HuH-7.5 (cell line): ENCODE measurements around the gene RPL27A.

Source experiments
- DNase-seq: peaks from one replicate; pipeline ENCODE4 v3.0.0; 2011; ENCODE audit warnings: low spot score

The RPL27A gene

DNA sequence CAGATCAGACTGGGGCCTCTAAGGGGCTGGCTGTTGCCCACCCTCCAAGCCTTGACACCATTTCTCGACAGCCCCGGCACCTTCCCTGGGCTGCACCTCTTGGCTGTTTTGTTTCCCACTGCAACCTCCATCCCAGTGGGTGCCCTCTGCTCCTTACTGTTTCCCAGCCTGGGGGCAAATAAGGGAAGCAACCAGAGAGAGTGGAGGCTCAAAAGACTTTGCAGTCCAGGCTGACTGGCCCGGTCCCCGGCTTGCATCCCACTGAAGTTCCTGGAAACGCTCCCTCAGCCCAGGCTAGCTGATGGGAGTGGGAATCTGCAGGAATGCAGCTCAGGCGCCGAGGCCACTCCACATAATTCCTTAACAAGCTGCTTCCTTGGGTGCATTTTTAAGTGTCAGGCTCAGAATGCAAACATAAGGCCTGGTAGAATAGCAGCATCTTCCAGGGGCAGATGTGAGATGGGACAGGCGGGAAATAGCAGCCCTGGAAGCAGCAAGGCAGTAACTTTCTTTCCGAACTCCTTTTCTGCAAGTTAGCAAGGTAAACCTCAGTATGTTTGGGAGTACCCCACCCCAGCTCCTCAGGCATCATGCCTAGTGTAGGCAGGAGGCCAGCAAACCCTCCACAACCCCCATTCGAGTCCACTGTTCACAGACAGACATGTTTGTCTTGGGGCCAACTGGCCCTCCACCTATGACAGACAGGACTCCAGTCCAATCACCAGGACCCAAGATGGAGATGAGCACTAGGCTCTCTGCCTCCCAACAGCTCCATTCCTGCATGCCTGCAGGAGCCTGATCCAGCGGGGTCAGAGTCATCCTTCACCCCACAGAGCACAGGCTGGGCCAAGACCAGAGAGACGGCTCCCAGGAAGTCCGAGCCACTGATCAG is 39.3 kb downstream of the RPL27A start:
- DNase-seq = no peak

DNA sequence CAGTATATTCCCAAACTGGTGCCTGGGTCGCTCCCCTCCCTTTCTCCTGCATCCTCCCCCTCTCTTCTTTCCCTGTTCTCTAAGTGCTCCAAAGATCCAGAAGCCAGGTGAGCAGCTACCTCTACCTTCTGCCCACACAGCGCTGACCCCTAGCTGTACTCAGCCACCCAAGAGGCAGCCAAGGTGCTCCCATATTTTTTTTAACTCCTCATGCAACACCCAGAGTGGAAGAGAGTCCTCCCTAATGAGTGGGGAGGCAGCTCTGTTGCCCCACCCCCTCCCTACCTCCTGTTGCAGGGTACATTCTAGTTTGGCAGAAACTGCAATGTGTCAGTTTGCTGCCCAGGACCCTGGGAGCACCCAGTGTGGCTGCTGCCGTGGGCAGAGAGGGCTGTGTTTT is 40.2 kb downstream of the RPL27A start:
- no peak for DNase-seq

DNA sequence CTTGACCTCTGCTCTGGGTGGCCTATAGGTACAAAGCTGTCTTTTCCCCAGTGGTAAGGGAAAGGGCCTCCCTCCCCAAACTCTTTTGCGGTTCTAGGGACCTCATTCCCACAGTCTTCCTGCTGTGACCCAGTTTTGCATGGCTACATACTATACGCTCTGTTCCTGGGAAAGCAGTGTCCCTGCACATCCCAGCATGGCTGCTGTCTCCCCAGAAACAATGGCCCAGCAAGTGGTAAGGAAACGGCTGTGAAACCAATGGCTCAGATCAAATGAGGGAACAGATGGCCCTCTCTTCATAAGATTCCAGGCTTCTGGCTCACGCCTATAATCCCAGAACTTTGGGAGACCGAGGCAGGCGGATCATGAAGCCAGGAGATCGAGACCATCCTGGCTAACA is 41.1 kb downstream of the RPL27A start:
- DNase-seq = no peak

DNA sequence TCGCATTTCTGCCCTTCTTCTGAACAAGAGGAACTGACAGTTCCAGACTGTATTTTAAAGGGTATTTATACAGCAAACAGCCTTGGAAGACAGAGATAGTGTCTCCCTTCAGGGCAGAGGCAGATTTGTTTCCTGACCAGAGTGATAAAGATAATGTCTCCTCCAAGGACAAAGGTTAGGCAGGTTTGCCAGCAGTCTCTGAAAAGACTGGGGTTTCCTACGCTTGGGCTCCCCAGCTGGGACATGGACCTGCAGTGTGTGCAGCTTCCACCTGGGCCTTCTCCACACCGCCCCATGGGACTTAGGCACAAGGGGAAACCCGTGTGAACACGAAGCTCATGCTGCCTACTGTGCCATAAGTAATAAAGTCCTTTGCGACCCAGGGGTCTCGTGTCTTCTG is 42.1 kb downstream of the RPL27A start:
- no peak for DNase-seq

DNA sequence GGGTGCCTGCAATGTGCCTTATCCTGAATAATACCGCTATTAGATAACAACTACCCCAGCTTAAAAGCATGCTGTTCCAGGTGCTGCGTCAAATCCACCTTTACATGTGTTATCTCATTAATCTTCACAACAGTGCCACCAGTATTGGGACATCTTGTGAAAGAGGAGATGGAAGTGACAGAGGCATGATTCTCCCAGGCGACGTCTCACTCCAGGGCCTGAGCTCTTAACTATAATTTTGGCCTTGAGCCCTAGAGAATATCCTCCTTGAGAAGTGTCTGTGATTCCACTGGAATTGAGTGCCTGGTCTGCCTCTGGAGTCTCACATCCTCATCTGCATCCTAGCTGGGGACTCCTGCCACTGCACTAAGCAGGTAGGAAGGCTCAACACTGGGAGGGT is 43.8 kb downstream of the RPL27A start:
- no peak for DNase-seq

DNA sequence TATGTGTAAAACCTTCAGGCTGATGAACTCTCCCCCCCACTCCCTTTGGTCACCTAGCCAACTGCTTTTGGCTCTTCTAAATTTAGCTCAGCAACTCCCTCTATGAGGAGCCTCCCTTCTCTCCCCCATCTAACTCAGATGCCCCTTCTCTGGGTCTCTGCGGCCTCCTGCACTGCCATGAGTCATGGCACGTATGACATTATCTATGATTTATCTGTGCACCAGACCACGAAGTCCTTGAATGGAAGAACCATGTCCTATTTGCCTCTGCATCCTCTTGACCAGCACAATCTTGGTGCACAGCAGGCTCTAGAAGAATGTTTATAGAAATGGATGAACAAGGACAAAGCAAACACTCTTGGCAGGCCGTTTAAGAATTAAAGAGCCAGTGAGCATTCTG is 46.0 kb downstream of the RPL27A start:
- no peak for DNase-seq

DNA sequence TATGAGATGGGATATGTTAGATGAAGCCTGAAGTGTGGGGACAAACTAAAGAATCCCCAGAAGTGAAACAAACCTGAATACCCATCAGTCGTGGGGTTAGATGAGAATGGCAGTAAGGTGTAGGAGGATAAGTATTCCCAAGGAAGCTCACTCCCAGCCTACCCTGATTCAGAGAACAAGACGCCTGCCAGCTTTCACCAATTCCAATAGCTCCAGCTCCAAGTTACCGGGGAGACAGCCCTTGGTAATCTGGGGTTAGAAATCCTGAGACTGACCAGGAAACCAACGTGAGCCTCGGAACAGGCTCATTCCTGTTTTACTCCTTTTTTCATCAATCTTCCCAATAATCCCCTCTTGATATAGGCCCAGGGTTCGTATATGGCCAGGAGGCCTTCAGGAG is 46.5 kb downstream of the RPL27A start:
- DNase-seq = no peak

DNA sequence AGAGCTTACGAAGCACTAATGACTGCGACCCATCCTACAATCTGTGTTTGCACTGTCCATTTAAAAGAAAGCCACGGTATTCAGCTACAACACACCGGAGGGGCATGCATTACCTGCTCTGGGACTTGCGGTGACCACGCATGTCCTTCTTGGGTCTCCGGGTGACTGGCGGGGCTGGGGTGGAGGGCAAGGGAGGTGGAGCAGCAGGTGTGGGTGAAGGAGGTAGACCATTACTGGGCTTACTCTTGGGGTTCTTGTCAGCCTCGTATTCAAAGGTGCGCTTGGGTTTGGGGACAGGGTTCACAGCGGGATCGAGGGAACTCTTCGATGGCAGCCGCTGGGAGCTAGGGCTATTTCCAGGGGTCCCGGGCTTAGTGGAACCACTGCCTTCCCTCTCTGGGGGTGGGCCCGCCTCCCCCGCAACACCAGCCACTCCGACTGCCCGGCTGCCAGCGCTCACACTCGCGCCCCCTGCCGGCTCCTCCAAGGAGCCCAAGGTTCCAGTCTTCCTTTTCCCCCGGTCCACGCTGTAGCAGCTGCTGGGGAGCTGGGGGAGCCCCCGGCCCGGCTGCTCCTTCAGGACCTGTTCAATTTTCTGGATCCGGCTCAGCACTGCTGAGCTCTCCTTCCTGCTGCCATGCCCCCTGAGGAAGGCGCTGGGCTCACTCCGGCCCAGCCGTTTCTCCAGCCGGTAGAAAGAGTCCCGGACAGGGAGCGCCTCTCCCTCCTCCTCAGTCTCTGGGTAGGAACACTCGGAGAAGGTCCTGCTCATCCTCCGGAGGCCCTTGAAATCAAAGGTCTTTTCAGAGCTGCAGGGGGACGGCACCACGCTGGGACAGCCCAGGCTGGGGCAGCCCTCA is 47.5 kb downstream of the RPL27A start:
- DNase-seq = no peak

DNA sequence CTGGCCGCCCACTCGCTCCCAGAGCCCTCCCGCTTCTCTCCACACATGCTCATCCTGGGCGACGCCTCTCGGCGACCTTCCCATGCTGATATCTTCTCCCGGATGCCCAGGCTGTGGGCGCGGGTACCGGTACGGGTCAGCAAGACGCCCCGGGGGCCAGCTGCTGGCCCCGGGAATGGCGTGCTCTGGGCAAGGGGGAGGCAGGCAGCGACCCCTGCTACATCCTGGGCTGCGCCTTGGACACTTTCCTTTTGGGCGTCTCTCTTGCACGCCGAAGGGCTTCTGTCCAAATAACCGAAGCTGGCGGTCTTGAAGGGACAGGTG is 48.1 kb downstream of the RPL27A start:
- no peak for DNase-seq

DNA sequence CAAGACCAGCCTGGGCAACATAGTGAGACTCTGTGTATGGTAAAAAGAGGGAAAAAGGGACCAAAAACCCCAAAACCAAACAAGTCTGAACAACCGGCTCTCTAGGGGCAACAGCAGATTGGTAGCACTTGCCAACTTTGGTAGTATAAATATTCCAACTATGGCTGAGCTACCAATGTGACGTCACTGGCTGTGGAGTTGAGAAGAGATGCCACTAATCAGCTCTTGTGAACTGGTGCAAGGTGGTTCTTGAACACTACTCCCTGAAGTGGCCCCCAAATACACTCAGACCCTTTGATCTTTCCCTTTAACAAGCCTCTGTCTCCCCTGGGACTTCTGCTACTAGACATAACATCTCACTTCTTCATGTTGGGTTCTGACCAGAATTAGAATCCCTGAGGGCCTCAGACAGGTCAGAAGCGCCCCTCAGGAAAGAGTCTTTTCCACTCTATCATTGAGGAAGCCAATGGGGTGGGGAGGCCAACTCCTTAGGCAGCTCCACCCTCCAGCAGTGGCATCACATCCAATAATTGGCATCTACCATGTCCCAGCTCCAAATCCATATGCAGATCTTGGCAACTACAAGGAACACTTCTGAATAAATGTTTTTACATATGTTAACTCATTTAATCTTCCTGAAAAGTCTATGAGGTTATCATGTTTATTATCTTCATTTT is 49.2 kb downstream of the RPL27A start:
- no peak for DNase-seq

DNA sequence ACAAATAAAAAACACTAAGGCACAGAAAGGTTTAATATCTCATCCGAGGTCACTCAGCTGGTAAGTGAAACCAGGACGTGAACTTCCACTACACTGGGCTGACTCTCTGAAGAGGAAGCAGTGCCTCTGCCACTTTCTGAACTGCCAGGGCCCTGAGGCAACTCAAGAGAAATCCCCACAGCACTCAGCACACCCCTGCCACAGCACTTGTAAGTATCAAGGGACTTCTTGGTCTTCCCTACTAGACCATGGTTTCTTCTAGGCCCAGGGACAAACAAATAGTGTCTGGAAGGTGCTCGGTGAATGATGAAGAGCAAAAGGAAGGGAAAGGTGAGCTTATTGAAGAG is 49.7 kb downstream of the RPL27A start:
- no peak for DNase-seq

DNA sequence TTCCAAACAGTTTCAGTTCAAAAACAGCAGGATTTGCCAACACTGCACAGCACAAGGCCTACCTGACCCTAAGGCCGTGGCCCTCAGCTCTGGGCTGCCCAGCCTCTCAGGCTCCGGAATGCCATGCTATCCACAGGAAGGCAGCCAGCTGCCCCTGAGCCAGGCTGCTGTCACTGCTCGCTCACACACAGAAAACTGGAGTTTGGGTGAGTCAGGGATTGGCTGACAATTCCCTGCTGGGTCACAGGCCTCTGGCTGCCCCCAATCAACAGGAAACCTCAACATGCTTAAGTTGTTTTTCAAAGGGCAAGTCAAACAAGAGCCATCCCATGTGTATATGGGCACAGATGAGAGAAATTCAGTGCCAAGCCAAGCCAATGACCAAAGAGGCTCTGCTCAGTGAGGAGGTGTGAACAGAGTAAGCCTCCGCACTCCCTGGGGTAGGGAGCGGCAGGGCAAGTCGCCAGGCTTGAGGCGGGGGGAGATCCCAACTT is 50.2 kb downstream of the RPL27A start:
- DNase-seq = no peak

DNA sequence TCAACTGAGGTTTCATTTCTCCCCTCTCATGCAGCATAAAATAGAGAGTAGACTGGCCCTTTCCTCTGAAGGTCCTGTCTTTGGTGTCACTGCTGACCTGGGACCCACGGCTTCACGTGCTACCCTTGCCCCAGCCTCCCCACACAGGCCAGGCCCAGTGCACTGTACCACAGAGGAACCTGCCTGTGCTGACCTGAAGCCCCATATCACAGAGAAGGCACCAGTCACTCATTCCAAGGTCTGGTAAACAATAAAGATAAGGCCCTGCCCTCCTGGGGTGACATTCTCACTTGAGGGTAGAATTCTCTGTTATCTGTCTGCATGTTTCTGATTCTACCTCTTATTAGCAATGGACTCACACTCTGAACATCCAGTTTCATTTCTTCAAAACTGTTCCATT is 51.3 kb downstream of the RPL27A start:
- peak; percentile 37 for DNase-seq

DNA sequence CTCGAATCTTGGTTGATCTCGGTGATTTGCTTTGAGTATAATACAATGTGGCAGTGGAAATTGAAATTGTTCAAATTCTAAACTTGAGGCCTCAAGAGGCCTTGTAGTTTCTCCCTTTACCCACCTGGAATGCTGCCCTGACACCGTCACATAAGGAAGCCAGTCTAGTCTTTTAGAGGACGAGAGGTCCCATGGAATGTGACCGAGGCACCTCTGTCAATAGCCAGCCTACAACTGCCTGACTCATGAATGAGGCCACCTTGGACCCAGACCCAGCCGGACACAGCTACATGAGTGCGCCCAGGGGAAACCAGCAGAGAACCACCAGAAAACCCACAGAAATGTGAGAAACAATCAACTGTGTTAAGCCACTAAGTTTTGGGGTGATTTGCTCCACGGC is 52.5 kb downstream of the RPL27A start:
- DNase-seq = no peak

DNA sequence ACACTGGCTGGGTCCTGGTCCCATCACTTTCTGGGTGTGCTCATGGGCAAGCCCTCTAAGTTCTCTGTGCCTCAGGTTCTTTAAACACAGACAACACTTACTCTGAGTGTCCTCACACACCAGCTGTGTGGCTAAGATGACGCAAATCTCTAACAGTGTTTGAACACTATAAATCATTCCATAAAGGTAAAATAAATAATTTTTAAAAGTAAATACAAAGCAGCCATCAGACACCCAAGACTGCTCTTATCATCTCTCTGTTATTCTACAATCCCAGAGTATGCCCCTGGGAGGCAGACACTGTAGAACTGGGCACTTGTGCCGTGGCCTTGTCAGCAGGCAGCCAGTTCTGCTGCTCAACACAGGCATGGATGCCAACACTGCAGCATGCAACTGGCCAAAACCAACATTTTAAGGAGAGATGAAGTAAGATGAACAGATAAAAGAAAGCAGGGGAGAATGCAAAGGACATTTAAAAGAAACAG is 56.8 kb downstream of the RPL27A start:
- DNase-seq = no peak
